Subcutaneous preadipocyte (primary cell): ENCODE data around the gene UBTD2. TPM values are rescaled to one million over a fixed set of nuclear protein-coding genes. Genes with fewer than 3 reads are reported as not detected.

Source experiments
- small RNA-seq: library from RNA; depleted of rRNA; stranded (forward); fragments of <200 nt; gene quantifications from one replicate; pipeline ENCODE3, GENCODE V24; 2012
- total RNA-seq: library from RNA; depleted of rRNA; stranded (reverse); fragments of >200 nt; gene quantifications from 2 replicates; pipeline ENCODE4 v1.2.3, GENCODE V29; 2012

UBTD2 gene, protein sequence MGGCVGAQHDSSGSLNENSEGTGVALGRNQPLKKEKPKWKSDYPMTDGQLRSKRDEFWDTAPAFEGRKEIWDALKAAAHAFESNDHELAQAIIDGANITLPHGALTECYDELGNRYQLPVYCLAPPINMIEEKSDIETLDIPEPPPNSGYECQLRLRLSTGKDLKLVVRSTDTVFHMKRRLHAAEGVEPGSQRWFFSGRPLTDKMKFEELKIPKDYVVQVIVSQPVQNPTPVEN
- total RNA-seq: 14.0 and 16.6 TPM in 2 replicates

DNA sequence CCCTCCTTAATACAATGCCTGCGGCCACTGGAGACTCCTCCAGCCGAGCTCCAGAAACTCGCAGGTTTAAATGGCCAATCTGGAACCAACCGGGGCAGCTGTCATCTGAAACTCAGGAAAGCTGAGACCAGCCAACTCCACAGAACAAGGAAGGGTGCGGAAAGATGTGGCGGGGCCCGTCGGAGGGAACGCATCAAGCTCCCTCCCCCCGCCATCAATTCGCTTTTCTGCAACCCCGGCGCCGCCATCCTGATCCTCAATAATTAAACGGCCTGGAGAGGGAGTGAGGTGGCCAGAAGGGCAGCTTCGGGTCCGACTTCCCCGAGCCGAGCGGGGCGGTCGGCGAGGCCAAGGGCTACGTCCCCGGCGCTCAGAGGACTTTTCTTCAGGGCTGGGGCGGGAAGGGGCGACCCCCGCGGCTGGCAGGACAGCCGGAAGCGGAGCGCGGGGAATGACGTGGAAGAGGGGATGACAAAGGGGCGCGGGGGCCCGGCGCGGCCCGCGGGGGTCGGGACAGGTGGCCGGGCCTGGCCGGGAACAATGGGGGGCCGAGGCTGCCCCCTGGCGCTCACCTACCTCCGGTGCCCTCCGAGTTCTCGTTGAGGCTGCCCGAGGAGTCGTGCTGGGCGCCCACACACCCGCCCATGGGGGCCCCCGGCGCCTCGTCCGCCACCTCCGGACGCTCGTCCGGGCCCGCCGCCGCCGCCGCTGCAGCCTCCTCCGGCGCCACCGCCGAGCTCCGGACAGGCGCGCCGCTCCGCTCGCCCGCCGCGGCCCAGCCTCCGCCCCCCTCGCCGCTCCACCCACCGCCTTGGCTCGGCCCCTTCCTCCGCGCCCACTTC, at the start of gene UBTD2:
Gene UBTD2, minus strand, starts transcription at position 745 of the 842 bp plus-strand sequence. Its CDS starts 99 bp downstream, at position 646.

DNA sequence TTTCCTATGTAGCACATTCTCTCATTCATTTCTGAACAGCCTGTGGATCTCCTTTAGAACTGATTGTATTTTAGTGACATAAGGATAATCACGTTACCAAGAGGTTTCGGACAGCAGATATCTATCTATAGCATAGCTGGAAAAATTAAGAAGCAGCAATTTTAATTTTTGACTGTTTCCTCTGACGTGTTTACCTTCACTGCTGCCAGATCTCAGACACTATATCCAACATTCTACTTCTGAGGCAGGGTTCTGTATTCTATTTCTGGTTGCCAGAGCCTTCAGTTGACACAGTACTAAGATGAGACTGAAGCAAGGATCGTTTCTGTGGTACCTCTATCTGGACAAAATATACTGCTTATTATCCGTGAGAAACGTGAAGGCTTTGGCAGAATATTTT, 89.7 kb downstream of the UBTD2 start, which contains the start of gene EFCAB9:
Gene EFCAB9, plus strand, starts transcription at position 301 of the 400 bp plus-strand sequence. Its CDS starts 1 bp downstream, at position 302.

DNA sequence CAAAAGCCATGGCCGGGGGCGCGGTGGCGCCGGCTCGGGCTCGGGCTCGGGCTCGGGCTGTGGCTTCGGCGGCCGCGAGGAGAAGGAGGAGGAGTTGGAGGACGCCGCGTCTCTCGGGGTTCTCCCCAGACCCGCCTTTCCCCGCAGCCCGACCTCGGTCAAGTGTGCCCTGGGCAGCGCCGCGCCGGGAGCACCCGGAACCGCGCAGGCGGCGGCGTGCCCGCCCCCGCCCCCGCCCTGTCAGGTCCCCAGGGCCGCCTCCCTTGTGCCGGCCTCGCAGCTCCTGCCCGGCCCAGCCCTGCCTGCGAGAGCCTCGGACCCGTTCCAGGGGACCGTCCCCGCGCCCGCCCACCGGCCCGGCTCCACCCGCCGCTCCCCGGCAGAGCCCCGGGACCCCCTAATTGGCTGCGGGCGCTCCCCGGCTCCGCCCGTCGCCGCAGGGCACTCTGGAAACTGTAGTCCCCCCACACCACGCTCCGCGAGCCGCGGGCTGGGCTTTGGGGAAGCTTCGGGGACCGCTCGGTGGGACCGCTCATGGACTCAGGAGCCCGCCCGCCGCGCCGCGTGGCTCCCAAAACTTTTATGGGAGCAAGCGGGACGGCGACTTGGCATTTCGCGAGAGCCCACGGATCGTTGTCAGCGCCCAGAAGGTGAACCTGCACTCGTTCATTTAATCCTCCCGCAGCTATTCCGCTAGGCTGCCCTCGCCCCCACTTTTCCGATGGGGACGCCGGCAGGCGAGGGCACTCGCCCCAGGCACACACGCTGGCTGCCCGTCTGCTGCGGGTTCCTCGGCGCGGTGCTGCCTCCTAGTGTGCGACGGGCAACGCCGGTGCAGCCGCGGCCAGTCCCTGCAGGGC, 95.3 kb downstream of the UBTD2 start, which contains the start of gene STK10:
Gene STK10, minus strand, starts transcription at position 192 of the 860 bp plus-strand sequence. Its CDS starts 182 bp downstream, at position 10.

Small RNA genes lying within 50 kb of the gene (small RNA-seq; reads per million reads assigned to genes)
- gene RF00191: not detected

Other genes with a start within 250 kb of the UBTD2 start
- gene STK10, start 95.5 kb downstream of the UBTD2 start, total RNA-seq: 21.7 and 42.2 TPM in 2 replicates
- not detected in 2 replicates for gene EFCAB9, start 89.6 kb downstream of the UBTD2 start, total RNA-seq
- 53.0 and 60.6 TPM in 2 replicates for gene SH3PXD2B, start 170.8 kb upstream of the UBTD2 start, total RNA-seq